Measurements from ENCODE around the gene SLC23A1.
A peak's percentile ranks its signal among the peaks of the same experiment; 100 is the strongest.

SLC23A1 gene

GRCh38 chr5:139399501-139400121, 16.5 kb upstream of the SLC23A1 start:
- Mint-ChIP-seq H3K4me3 (no peak overlapping the region), H3K9me3 (no peaks in the 10 kb centered on the region), H3K4me1 (ENCODE audit: low read depth) (peaks cover 47% of the 10 kb centered on the region), H3K27ac (peak overlapping the region; percentile 31), H3K36me3 (ENCODE audit: low read depth) (peaks cover 6% of the 10 kb centered on the region), H3K27me3 (ENCODE audit: low read depth) (no peaks in the 10 kb centered on the region)

- Mint-ChIP-seq H3K27ac (peak overlapping the region; percentile 15), H3K4me1 (ENCODE audit: low read depth) (peaks cover 32% of the 10 kb centered on the region), H3K36me3 (ENCODE audit: low read depth) (peaks cover 6% of the 10 kb centered on the region), H3K4me3 (peak overlapping the region; percentile 37), H3K9me3 (no peaks in the 10 kb centered on the region), H3K27me3 (ENCODE audit: low read depth) (no peaks in the 10 kb centered on the region)
These were observed 14.8 kb upstream of the SLC23A1 start for GRCh38 chr5:139397921-139398320.

- H3K9me3 Mint-ChIP-seq: no peaks in the 10 kb centered on the region
- no peaks in the 10 kb centered on the region for H3K27me3 Mint-ChIP-seq (ENCODE audit: low read depth)
- H3K4me3 Mint-ChIP-seq: no peak overlapping the region
- H3K27ac Mint-ChIP-seq: no peak overlapping the region
- H3K4me1 Mint-ChIP-seq (ENCODE audit: low read depth): peaks cover 27% of the 10 kb centered on the region
- peaks cover 10% of the 10 kb centered on the region for H3K36me3 Mint-ChIP-seq (ENCODE audit: low read depth)
These were observed 13.6 kb upstream of the SLC23A1 start for GRCh38 chr5:139396691-139397090.

- Mint-ChIP-seq H3K4me3 (peak overlapping the region; percentile 31), H3K27ac (peak overlapping the region; percentile 31)
These were observed 12.9 kb upstream of the SLC23A1 start for GRCh38 chr5:139395844-139396640.

GRCh38 chr5:139394654-139395566, 11.8 kb upstream of the SLC23A1 start, which contains the start of gene PROB1:
Gene PROB1, minus strand, starts transcription at chr5:139395104. Its CDS starts 23 bp downstream, at chr5:139395081.
- no peaks in the 10 kb centered on the region for H3K9me3 Mint-ChIP-seq
- no peaks in the 10 kb centered on the region for H3K27me3 Mint-ChIP-seq (ENCODE audit: low read depth)
- peak within 1 kb of the TSS; percentile 68 for H3K27ac Mint-ChIP-seq
- peaks cover 14% of the 10 kb centered on the region for H3K36me3 Mint-ChIP-seq (ENCODE audit: low read depth)
- peaks cover 44% of the 10 kb centered on the region for H3K4me1 Mint-ChIP-seq (ENCODE audit: low read depth)
- peak within 1 kb of the TSS; percentile 94 for H3K4me3 Mint-ChIP-seq

More at GRCh38 chr5:139395844-139396640, 12.9 kb upstream of the SLC23A1 start:
- Mint-ChIP-seq H3K27me3 (ENCODE audit: low read depth) (no peaks in the 10 kb centered on the region), H3K4me1 (ENCODE audit: low read depth) (peaks cover 34% of the 10 kb centered on the region), H3K36me3 (ENCODE audit: low read depth) (peaks cover 11% of the 10 kb centered on the region), H3K9me3 (no peaks in the 10 kb centered on the region)

- no peaks in the 10 kb centered on the region for H3K9me3 Mint-ChIP-seq
- H3K27ac Mint-ChIP-seq: no peak overlapping the region
- no peaks in the 10 kb centered on the region for H3K27me3 Mint-ChIP-seq (ENCODE audit: low read depth)
- H3K36me3 Mint-ChIP-seq (ENCODE audit: low read depth): peaks cover 19% of the 10 kb centered on the region
- H3K4me3 Mint-ChIP-seq: peak overlapping the region; percentile 94
- H3K4me1 Mint-ChIP-seq (ENCODE audit: low read depth): peaks cover 46% of the 10 kb centered on the region
These were observed 11.1 kb upstream of the SLC23A1 start for GRCh38 chr5:139394123-139394653.

GRCh38 chr5:139393497-139394122, 10.5 kb upstream of the SLC23A1 start:
- peaks cover 18% of the 10 kb centered on the region for H3K36me3 Mint-ChIP-seq (ENCODE audit: low read depth)
- H3K27ac Mint-ChIP-seq: peak overlapping the region; percentile 93
- no peaks in the 10 kb centered on the region for H3K9me3 Mint-ChIP-seq
- H3K4me1 Mint-ChIP-seq (ENCODE audit: low read depth): peaks cover 46% of the 10 kb centered on the region
- peak overlapping the region; percentile 94 for H3K4me3 Mint-ChIP-seq
- no peaks in the 10 kb centered on the region for H3K27me3 Mint-ChIP-seq (ENCODE audit: low read depth)

GRCh38 chr5:139392678-139393496, 9.8 kb upstream of the SLC23A1 start:
- Mint-ChIP-seq H3K27me3 (ENCODE audit: low read depth) (no peaks in the 10 kb centered on the region), H3K4me1 (ENCODE audit: low read depth) (peaks cover 50% of the 10 kb centered on the region), H3K36me3 (ENCODE audit: low read depth) (peaks cover 18% of the 10 kb centered on the region), H3K27ac (peak overlapping the region; percentile 93), H3K4me3 (peak overlapping the region; percentile 94), H3K9me3 (no peaks in the 10 kb centered on the region)

- Mint-ChIP-seq H3K27me3 (ENCODE audit: low read depth) (no peaks in the 10 kb centered on the region), H3K4me3 (peak overlapping the region; percentile 98), H3K36me3 (ENCODE audit: low read depth) (peaks cover 18% of the 10 kb centered on the region), H3K27ac (peak overlapping the region; percentile 93), H3K9me3 (no peaks in the 10 kb centered on the region), H3K4me1 (ENCODE audit: low read depth) (peaks cover 49% of the 10 kb centered on the region)
These were observed 9.2 kb upstream of the SLC23A1 start for GRCh38 chr5:139392324-139392677.

- Mint-ChIP-seq H3K27me3 (ENCODE audit: low read depth) (no peaks in the 10 kb centered on the region), H3K4me1 (ENCODE audit: low read depth) (peaks cover 46% of the 10 kb centered on the region), H3K4me3 (peak overlapping the region; percentile 98), H3K9me3 (no peaks in the 10 kb centered on the region), H3K27ac (peak overlapping the region; percentile 100), H3K36me3 (ENCODE audit: low read depth) (peaks cover 14% of the 10 kb centered on the region)
These were observed 8.7 kb upstream of the SLC23A1 start for GRCh38 chr5:139391570-139392323.

GRCh38 chr5:139390639-139391569, 7.8 kb upstream of the SLC23A1 start:
- H3K4me1 Mint-ChIP-seq (ENCODE audit: low read depth): peaks cover 47% of the 10 kb centered on the region
- peaks cover 14% of the 10 kb centered on the region for H3K36me3 Mint-ChIP-seq (ENCODE audit: low read depth)
- H3K27me3 Mint-ChIP-seq (ENCODE audit: low read depth): no peaks in the 10 kb centered on the region
- no peaks in the 10 kb centered on the region for H3K9me3 Mint-ChIP-seq
- peak overlapping the region; percentile 98 for H3K4me3 Mint-ChIP-seq
- peak overlapping the region; percentile 100 for H3K27ac Mint-ChIP-seq

All from T-helper 1 cell treated with Interleukin-12 subunit alpha and Interleukin-12 subunit beta and Interleukin-4 antibody, amounts not matched to agents 30 μg/mL and 1 μg/mL, for 36 hours (primary cell).